ENCODE results near the gene SGIP1.

SGIP1 gene

DNA sequence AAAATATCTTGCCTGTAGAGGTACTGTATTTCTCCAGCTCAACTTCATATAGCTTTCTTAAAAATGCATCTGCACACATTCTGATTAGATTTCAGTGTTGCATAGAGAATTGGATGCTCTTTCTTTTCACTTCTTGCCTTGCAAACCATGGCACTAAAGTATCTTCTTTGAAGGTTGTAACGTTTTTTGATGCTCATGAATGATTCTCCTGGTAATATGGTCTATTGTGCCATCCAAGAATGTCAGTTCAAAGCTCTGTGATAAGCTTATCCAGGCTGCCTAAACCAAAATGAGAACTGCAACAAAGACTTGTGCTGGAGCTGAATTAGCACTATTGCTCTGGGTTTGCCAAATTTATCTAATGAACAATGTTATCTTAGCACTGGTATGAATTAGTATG, 1.9 kb downstream of the SGIP1 start:
- no peak for DNase-seq
- Histone ChIP-seq H3K9me3 (ENCODE audit: insufficient read depth, low read depth, low read length) (no peaks in the 10 kb centered on the region), H3K9ac (ENCODE audit: low read length) (no peak overlapping the region), H3K36me3 (ENCODE audit: control insufficient read depth in 1 of 2, insufficient read depth in 2 of 2, low read length in 2 of 2) (no peaks in the 10 kb centered on the region), H2BK12ac (ENCODE audit: low read length) (no peak overlapping the region), H2AK5ac (ENCODE audit: low read length) (no peak overlapping the region), H3K18ac (ENCODE audit: low read length) (no peak overlapping the region), H3K4me1 (ENCODE audit: control insufficient read depth in 1 of 2, insufficient read depth in 2 of 2, low read length in 2 of 2) (peaks cover 6 to 15% of the 10 kb centered on the region in 2 experiments), H3K4ac (ENCODE audit: low read depth, low read length) (no peak overlapping the region), H3K4me3 (ENCODE audit: low read depth, low read length) (no peak overlapping the region), H2BK120ac (ENCODE audit: insufficient read depth, low read length, poor library complexity) (no peak overlapping the region), H4K91ac (ENCODE audit: low read depth, low read length) (no peak overlapping the region), H3K79me2 (ENCODE audit: control insufficient read depth, insufficient read depth, low read length, poor library complexity) (no peaks in the 10 kb centered on the region), H2BK5ac (ENCODE audit: low read depth, low read length, poor library complexity) (no peak overlapping the region), H4K8ac (ENCODE audit: low read depth, low read length) (no peak overlapping the region), H3K27me3 (ENCODE audit: insufficient read depth, low read length) (no peaks in the 10 kb centered on the region), H4K12ac (ENCODE audit: low read depth, low read length) (no peak overlapping the region), H3K23ac (ENCODE audit: low read length) (no peak overlapping the region), H3K27ac (ENCODE audit: low read depth, low read length) (no peak overlapping the region), H3K4me2 (ENCODE audit: low read length) (no peak overlapping the region), H2AFZ (ENCODE audit: insufficient read depth, low read length, poor library complexity) (no peak overlapping the region), H3K14ac (ENCODE audit: low read length) (no peak overlapping the region), H3K79me1 (ENCODE audit: low read length) (peaks cover 2% of the 10 kb centered on the region)
- no CpG with 5 or more reads among the region's 1 CpG for WGBS (ENCODE audit: extremely low coverage, insufficient coverage, insufficient read length)

DNA sequence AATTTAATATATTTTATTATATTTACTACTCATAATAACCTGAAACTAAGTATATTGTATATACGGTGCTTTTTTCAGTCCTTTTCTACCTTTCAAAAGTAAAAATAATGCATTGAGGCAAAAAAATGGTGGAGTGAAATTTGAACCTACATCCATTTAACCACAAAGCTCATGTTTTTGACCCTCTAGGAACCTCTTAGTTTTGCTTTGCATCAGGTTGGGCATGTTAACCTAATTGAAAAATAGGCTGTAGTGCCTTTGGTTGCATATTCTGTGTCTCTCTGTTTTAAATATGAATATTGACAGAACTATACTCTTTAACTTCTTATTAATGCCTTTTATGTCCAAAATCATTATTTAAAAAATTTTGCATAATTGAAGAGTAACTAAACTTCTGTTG, 3.8 kb downstream of the SGIP1 start:
- no peaks in the 10 kb centered on the region for H3K36me3 ChIP-seq (ENCODE audit: control insufficient read depth in 1 of 2, insufficient read depth in 2 of 2, low read length in 2 of 2)
- H2BK12ac ChIP-seq (ENCODE audit: low read length), result no peak overlapping the region
- no peak for DNase-seq
- H4K12ac ChIP-seq (ENCODE audit: low read depth, low read length), result no peak overlapping the region
- H3K4me3 ChIP-seq (ENCODE audit: low read depth, low read length), result no peak overlapping the region
- no peak overlapping the region for H4K91ac ChIP-seq (ENCODE audit: low read depth, low read length)
- H3K4ac ChIP-seq (ENCODE audit: low read depth, low read length), result no peak overlapping the region
- no peak overlapping the region for H4K8ac ChIP-seq (ENCODE audit: low read depth, low read length)
- H3K27ac ChIP-seq (ENCODE audit: low read depth, low read length), result no peak overlapping the region
- no peaks in the 10 kb centered on the region for H3K27me3 ChIP-seq (ENCODE audit: insufficient read depth, low read length)
- no peak overlapping the region for H2BK120ac ChIP-seq (ENCODE audit: insufficient read depth, low read length, poor library complexity)
- peaks cover 4 to 19% of the 10 kb centered on the region in 2 experiments for H3K4me1 ChIP-seq (ENCODE audit: control insufficient read depth in 1 of 2, insufficient read depth in 2 of 2, low read length in 2 of 2)
- H3K4me2 ChIP-seq (ENCODE audit: low read length), result no peak overlapping the region
- no peak overlapping the region for H2BK5ac ChIP-seq (ENCODE audit: low read depth, low read length, poor library complexity)
- H3K79me1 ChIP-seq (ENCODE audit: low read length), result peaks cover 2% of the 10 kb centered on the region
- H3K9me3 ChIP-seq (ENCODE audit: insufficient read depth, low read depth, low read length), result no peaks in the 10 kb centered on the region
- H3K18ac ChIP-seq (ENCODE audit: low read length), result no peak overlapping the region
- no CpG with 5 or more reads among the region's 1 CpG for WGBS (ENCODE audit: extremely low coverage, insufficient coverage, insufficient read length)
- no peak overlapping the region for H2AFZ ChIP-seq (ENCODE audit: insufficient read depth, low read length, poor library complexity)
- H3K79me2 ChIP-seq (ENCODE audit: control insufficient read depth, insufficient read depth, low read length, poor library complexity), result no peaks in the 10 kb centered on the region
- H3K14ac ChIP-seq (ENCODE audit: low read length), result no peak overlapping the region
- H2AK5ac ChIP-seq (ENCODE audit: low read length), result no peak overlapping the region
- no peak overlapping the region for H3K23ac ChIP-seq (ENCODE audit: low read length)
- no peak overlapping the region for H3K9ac ChIP-seq (ENCODE audit: low read length)

DNA sequence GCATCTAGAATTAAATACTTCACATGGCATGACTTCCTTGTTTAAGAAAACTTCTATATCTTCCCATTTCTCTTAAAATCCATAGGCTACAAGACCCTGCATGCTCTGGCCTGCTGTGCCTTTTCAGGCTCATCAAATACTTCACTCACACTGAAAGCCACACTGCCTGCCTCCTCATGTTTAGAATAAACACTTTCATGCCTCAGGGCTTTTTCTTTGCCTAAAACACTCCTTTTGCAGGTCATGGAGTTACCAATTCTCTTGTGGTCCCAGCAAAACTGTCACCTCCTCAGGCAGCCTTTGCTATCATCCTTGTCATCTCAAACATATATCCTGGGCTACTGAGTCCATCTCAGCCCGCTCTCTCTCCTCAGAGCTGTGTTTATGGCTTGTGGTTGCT, 5.5 kb downstream of the SGIP1 start:
- Histone ChIP-seq H4K91ac (ENCODE audit: low read depth, low read length) (no peak overlapping the region), H2AK5ac (ENCODE audit: low read length) (no peak overlapping the region), H3K14ac (ENCODE audit: low read length) (no peak overlapping the region), H3K79me1 (ENCODE audit: low read length) (no peaks in the 10 kb centered on the region), H2AFZ (ENCODE audit: insufficient read depth, low read length, poor library complexity) (no peak overlapping the region), H3K9me3 (ENCODE audit: insufficient read depth, low read depth, low read length) (no peaks in the 10 kb centered on the region), H3K23ac (ENCODE audit: low read length) (no peak overlapping the region), H3K18ac (ENCODE audit: low read length) (no peak overlapping the region), H3K36me3 (ENCODE audit: control insufficient read depth in 1 of 2, insufficient read depth in 2 of 2, low read length in 2 of 2) (no peaks in the 10 kb centered on the region), H3K4me2 (ENCODE audit: low read length) (no peak overlapping the region), H3K79me2 (ENCODE audit: control insufficient read depth, insufficient read depth, low read length, poor library complexity) (no peaks in the 10 kb centered on the region), H2BK120ac (ENCODE audit: insufficient read depth, low read length, poor library complexity) (no peak overlapping the region), H4K8ac (ENCODE audit: low read depth, low read length) (no peak overlapping the region), H4K12ac (ENCODE audit: low read depth, low read length) (no peak overlapping the region), H3K9ac (ENCODE audit: low read length) (no peak overlapping the region), H3K4me3 (ENCODE audit: low read depth, low read length) (no peak overlapping the region), H3K4ac (ENCODE audit: low read depth, low read length) (no peak overlapping the region), H2BK5ac (ENCODE audit: low read depth, low read length, poor library complexity) (no peak overlapping the region), H3K27ac (ENCODE audit: low read depth, low read length) (no peak overlapping the region), H3K4me1 (ENCODE audit: control insufficient read depth in 1 of 2, insufficient read depth in 2 of 2, low read length in 2 of 2) (peaks cover 3 to 14% of the 10 kb centered on the region in 2 experiments), H2BK12ac (ENCODE audit: low read length) (no peak overlapping the region), H3K27me3 (ENCODE audit: insufficient read depth, low read length) (no peaks in the 10 kb centered on the region)
- WGBS (ENCODE audit: extremely low coverage, insufficient coverage, insufficient read length), result no CpG with 5 or more reads among the region's 1 CpG
- no peak for DNase-seq

DNA sequence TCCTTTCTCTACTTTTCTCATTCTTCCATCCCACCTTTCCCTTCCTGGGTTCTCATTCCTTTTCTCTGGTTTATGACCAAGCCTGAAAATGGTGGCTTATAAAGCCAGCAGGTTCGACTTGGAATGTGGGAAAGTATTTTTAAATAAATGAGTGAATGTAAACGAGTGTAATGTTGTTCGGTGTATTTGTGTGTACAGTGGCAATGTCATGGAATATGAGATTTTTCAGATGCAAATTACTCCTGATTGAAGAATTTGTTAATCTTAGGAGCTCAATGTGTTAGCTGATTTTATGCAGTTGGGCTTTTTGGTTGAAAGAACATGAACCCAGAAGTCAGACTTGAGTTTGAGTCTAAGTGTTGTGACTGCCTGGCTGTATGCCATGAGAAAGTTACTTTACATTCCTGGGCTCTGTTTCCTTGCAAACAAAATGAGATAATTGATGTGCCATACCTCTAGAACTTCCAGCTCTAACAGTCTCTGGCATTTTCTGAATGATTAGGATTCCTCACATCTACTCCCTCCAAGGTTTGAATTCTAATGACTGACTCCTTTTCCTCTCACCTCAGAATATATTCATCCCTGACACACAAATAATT, 6.6 kb downstream of the SGIP1 start:
- Histone ChIP-seq H2BK120ac (ENCODE audit: insufficient read depth, low read length, poor library complexity) (no peak overlapping the region), H3K4me2 (ENCODE audit: low read length) (peak overlapping the region; percentile 6), H3K4me1 (ENCODE audit: control insufficient read depth in 1 of 2, insufficient read depth in 2 of 2, low read length in 2 of 2) (peaks cover 3 to 14% of the 10 kb centered on the region in 2 experiments), H3K4me3 (ENCODE audit: low read depth, low read length) (no peak overlapping the region), H3K27me3 (ENCODE audit: insufficient read depth, low read length) (no peaks in the 10 kb centered on the region), H4K12ac (ENCODE audit: low read depth, low read length) (no peak overlapping the region), H3K27ac (ENCODE audit: low read depth, low read length) (peak overlapping the region; percentile 77), H3K36me3 (ENCODE audit: control insufficient read depth in 1 of 2, insufficient read depth in 2 of 2, low read length in 2 of 2) (no peaks in the 10 kb centered on the region), H3K9ac (ENCODE audit: low read length) (no peak overlapping the region), H2AK5ac (ENCODE audit: low read length) (no peak overlapping the region), H3K79me2 (ENCODE audit: control insufficient read depth, insufficient read depth, low read length, poor library complexity) (no peaks in the 10 kb centered on the region), H2BK5ac (ENCODE audit: low read depth, low read length, poor library complexity) (no peak overlapping the region), H4K8ac (ENCODE audit: low read depth, low read length) (no peak overlapping the region), H3K4ac (ENCODE audit: low read depth, low read length) (no peak overlapping the region), H3K9me3 (ENCODE audit: insufficient read depth, low read depth, low read length) (no peaks in the 10 kb centered on the region), H3K18ac (ENCODE audit: low read length) (no peak overlapping the region), H3K14ac (ENCODE audit: low read length) (no peak overlapping the region), H2BK12ac (ENCODE audit: low read length) (no peak overlapping the region), H2AFZ (ENCODE audit: insufficient read depth, low read length, poor library complexity) (no peak overlapping the region), H3K23ac (ENCODE audit: low read length) (no peak overlapping the region), H3K79me1 (ENCODE audit: low read length) (no peaks in the 10 kb centered on the region), H4K91ac (ENCODE audit: low read depth, low read length) (no peak overlapping the region)
- WGBS (ENCODE audit: extremely low coverage, insufficient coverage, insufficient read length), result 100% methylated on average over 3 of the region's 3 CpGs
- DNase-seq, result peak in 1 of 2 donors; percentile 73

All from trophoblast cell (in vitro differentiated cells and primary cell).